Ammon's horn (tissue), 1 donor: Measurements from ENCODE around the gene ZNF556.
A peak's percentile ranks its signal among the peaks of the same experiment; 100 is the strongest.
"Not testable (repeated sequence)": the region's sequence is repeated elsewhere in the genome, so short reads cannot be mapped to it uniquely, and the experiment has no call there.

Experiments
- DNase-seq: peaks from one replicate; pipeline ENCODE4 v3.0.0-alpha.2; 2016; ENCODE audit warnings: low spot score

Gene ZNF556

GRCh38 chr19:2853015-2853606 lies 14.0 kb upstream of the ZNF556 start:
- DNase-seq, result no peak

- no peak for DNase-seq
These were observed 12.3 kb upstream of the ZNF556 start for GRCh38 chr19:2854849-2855248.

GRCh38 chr19:2856457-2857050 lies 10.6 kb upstream of the ZNF556 start:
- no peak for DNase-seq

GRCh38 chr19:2858864-2859263 lies 8.3 kb upstream of the ZNF556 start:
- no peak for DNase-seq

- DNase-seq, result no peak
These were observed 3.3 kb upstream of the ZNF556 start for GRCh38 chr19:2863816-2864215.

- no peak for DNase-seq
These were observed 1.6 kb upstream of the ZNF556 start for GRCh38 chr19:2865334-2866100.

- no peak for DNase-seq
These were observed 575 bp upstream of the ZNF556 start for GRCh38 chr19:2866495-2867024.

GRCh38 chr19:2869618-2870017 lies 2.5 kb downstream of the ZNF556 start:
- no peak for DNase-seq

- not testable (repeated sequence) for DNase-seq
These were observed 5.0 kb downstream of the ZNF556 start for GRCh38 chr19:2872175-2872574.

GRCh38 chr19:2877398-2878331 lies 10.5 kb downstream of the ZNF556 start:
- DNase-seq, result no peak

GRCh38 chr19:2883686-2884439 lies 16.7 kb downstream of the ZNF556 start:
- no peak for DNase-seq

GRCh38 chr19:2885736-2886135 lies 18.6 kb downstream of the ZNF556 start:
- no peak for DNase-seq

- peak; percentile 81 for DNase-seq
These were observed 20.3 kb downstream of the ZNF556 start for GRCh38 chr19:2887391-2887914.

GRCh38 chr19:2888731-2889224 lies 21.6 kb downstream of the ZNF556 start:
- DNase-seq, result no peak

GRCh38 chr19:2890531-2890930 lies 23.4 kb downstream of the ZNF556 start:
- not testable (repeated sequence) for DNase-seq

- no peak for DNase-seq
These were observed 29.6 kb downstream of the ZNF556 start for GRCh38 chr19:2896694-2897093.

- DNase-seq, result peak; percentile 100
These were observed 33.4 kb downstream of the ZNF556 start, which contains the start of gene ZNF57 for GRCh38 chr19:2900296-2901252. TSS of gene ZNF57 (plus strand) at chr19:2900928. CDS start at chr19:2901046, 118 bp downstream.

- DNase-seq, result no peak
These were observed 35.6 kb downstream of the ZNF556 start for GRCh38 chr19:2902590-2903218.

- DNase-seq, result not testable (repeated sequence)
These were observed 36.2 kb downstream of the ZNF556 start for GRCh38 chr19:2903326-2903725.
